Heart left ventricle (tissue), 16 donors: ENCODE measurements around the gene OLFM1. TPM values are rescaled to one million over a fixed set of nuclear protein-coding genes. Genes with fewer than 3 reads are reported as not detected.

ENCODE experiments used
- ATAC-seq, 4 donors: fragments of 200-7000 bp; cut with Tn5 transposase; one replicate each; pipeline ENCODE4 v1.9.1; 2020 to 2022; ENCODE audit warnings: moderate library complexity in 4 of 4, mild to moderate bottlenecking in 3 of 4, moderate number of reproducible peaks in 1 of 4
- DNase-seq, 5 donors: peaks; one replicate each; pipeline ENCODE4 v3.0.0-alpha.2; 2020
- H3K27ac ChIP-seq, 12 donors: fragments of 200-600 bp; sonication (generic) in 4 of 12; one replicate each; pipeline versions ENCODE4 v1.5.0 to v1.8.0; 2016 to 2022; ENCODE audit warnings: mild to moderate bottlenecking in 2 of 12
- H3K27me3 ChIP-seq, 9 donors: fragments of 200-600 bp; sonication (generic) in 2 of 9; one replicate each; pipeline versions ENCODE4 v1.5.1 to v1.8.0; 2016 to 2022; ENCODE audit warnings: mild to moderate bottlenecking in 3 of 9
- H3K36me3 ChIP-seq, 9 donors: fragments of 200-600 bp; sonication (generic) in 2 of 9; one replicate each; pipeline versions ENCODE4 v1.5.0 to v1.8.0; 2018 to 2022; ENCODE audit warnings: mild to moderate bottlenecking in 2 of 9
- H3K4me1 ChIP-seq, 12 donors: fragments of 200-600 bp; sonication (generic) in 4 of 12; one replicate each; pipeline versions ENCODE4 v1.5.0 to v1.8.0; 2016 to 2022; ENCODE audit warnings: mild to moderate bottlenecking in 3 of 12
- H3K4me3 ChIP-seq, 12 donors: fragments of 200-600 bp; sonication (generic) in 4 of 12; one replicate each; pipeline versions ENCODE4 v1.5.0 to v1.8.0; 2017 to 2022; ENCODE audit warnings: mild to moderate bottlenecking in 9 of 12, moderate library complexity in 4 of 12
- H3K9me3 ChIP-seq, 12 donors: fragments of 200-600 bp; sonication (generic) in 4 of 12; one replicate each; pipeline versions ENCODE4 v1.5.0 to v1.8.0; 2016 to 2022; ENCODE audit warnings: mild to moderate bottlenecking in 1 of 12
- CTCF ChIP-seq, 12 donors: fragments of 200-600 bp; sonication (generic) in 4 of 12; IDR thresholded peaks; one replicate each; pipeline versions ENCODE4 v1.5.0 to v1.8.0; 2018 to 2022; ENCODE audit warnings: antibody characterized with exemption in 12 of 12, mild to moderate bottlenecking in 5 of 12
- POLR2A ChIP-seq, 2 donors: fragments of 450-650 bp; IDR thresholded peaks; one replicate each; pipeline ENCODE4 v1.6.1; 2017; ENCODE audit warnings: antibody characterized with exemption in 2 of 2, mild to moderate bottlenecking in 2 of 2, moderate library complexity in 2 of 2
- WGBS, 4 donors: extraction: QIAGEN DNeasy Blood & Tissue Kit in 2 of 4; methylation state at CpG; one replicate each; pipeline versions ENCODE4 v1.1.5 to v1.1.7; 2013 to 2018; 5-methylcytosine and 5-hydroxymethylcytosine counted together
- intact Hi-C, 10 donors: fragments of 100-400 bp; cut with DNase I; formaldehyde crosslinking; loops; one replicate each; pipeline versions ENCODE4 v1.11.1 to v1.14.2; 2022
- polyA plus RNA-seq, 2 donors: library from polyadenylated mRNA; stranded (reverse); fragments of 200-250 nt; gene quantifications; one replicate each; pipeline ENCODE4 v1.2.3, GENCODE V29; 2013
- total RNA-seq, 9 donors: library from RNA; depleted of rRNA in 2 of 9; stranded (reverse); fragments of >200 nt in 2 of 9; fragmentation: NEBNext Ultra II Directional in 3 of 9; extraction: Animal tissue kit (Norgen Biotek cat#: 25700) in 3 of 9; gene quantifications; one replicate each; pipeline versions ENCODE4 v1.1.0 to v1.2.4, GENCODE V29; 2016 to 2023
- donor health status: ischemic (EF 13 %, LVEDD 7.1; RV severe dilation, severe dysfunction).
- donor health status: healthy with polysubstance abuse.
- donor health status: DM: no; HTN: yes; CAD: no.
- donor health status: DM: no; HTN: no; CAD: no.
- donor health status: ischemic (EF 25% LVEDD 6.9; RV normal size, moderate dysfunction).
- donor health status: ischemic (EF 25% LVEDD 5.7; RV mildly dilated, moderate dysfunction).
- donor health status: healthy.
- donor health status: DM: yes; HTN: yes; CAD: no.
- donor health status: ischemic (EF 35%, LVEDD 5.7; RV mildly dilated, moderate dysfunction).
- donor health status: nonischemic (EF 11% LVEDD 7.7; RV severe dilation, severe dysfunction).
- donor health status: DM: yes; HTN: yes; CAD: no.
- donor health status: PGD.
- donor health status: ischemic (EF 29% LVEDD 5.4; RV normal size, mild dysfunction).
- donor health status: nonischemic (EF 23%, LVEDD 6.1; RV moderate dilation, normal function).

The OLFM1 gene
- total and polyA plus RNA-seq, 11 donors, result 3.5 to 11.8 (median 8.1) TPM

GRCh38 chr9:135051316-135052038 lies 36.0 kb upstream of the OLFM1 start:
- no peaks in the 10 kb centered on the region for H3K9me3 ChIP-seq
- no peak for TF ChIP-seq CTCF (IDR thresholded peaks at IDR 0.05)
- TF ChIP-seq POLR2A (IDR thresholded peaks at IDR 0.05), result no peak
- DNase-seq, result no peak

GRCh38 chr9:135053133-135053532 lies 34.3 kb upstream of the OLFM1 start:
- no peaks in the 10 kb centered on the region for H3K4me1 ChIP-seq
- TF ChIP-seq POLR2A (IDR thresholded peaks at IDR 0.05), result no peak
- no peak overlapping the region for H3K27ac ChIP-seq
- DNase-seq (no peak), ATAC-seq (no peak)
- H3K9me3 ChIP-seq, result no peaks in the 10 kb centered on the region
- no peaks in the 10 kb centered on the region for H3K36me3 ChIP-seq
- peaks cover 0 to 52% (median 5%) of the 10 kb centered on the region in 9 donors for H3K27me3 ChIP-seq
- intact Hi-C loops, result no loop called here
- H3K4me3 ChIP-seq, result no peak overlapping the region
- 76 to 83% (median 82%) methylated on average over 5 of the region's 5 CpGs for WGBS, 4 donors

More at GRCh38 chr9:135051316-135052038, 36.0 kb upstream of the OLFM1 start:
- ATAC-seq, result no peak
- H3K4me1 ChIP-seq, result no peaks in the 10 kb centered on the region
- no peaks in the 10 kb centered on the region for H3K36me3 ChIP-seq
- no peak overlapping the region for H3K4me3 ChIP-seq
- peaks cover 0 to 44% (median 5%) of the 10 kb centered on the region in 9 donors for H3K27me3 ChIP-seq
- H3K27ac ChIP-seq, result no peak overlapping the region
- WGBS, 4 donors, result 86 to 91% (median 91%) methylated on average over 16 to 17 of the region's 17 CpGs
- intact Hi-C loops, result no loop called here

- Histone ChIP-seq H3K4me1 (no peaks in the 10 kb centered on the region), H3K27ac (no peak overlapping the region), H3K36me3 (no peaks in the 10 kb centered on the region), H3K4me3 (no peak overlapping the region), H3K9me3 (no peaks in the 10 kb centered on the region), H3K27me3 (peaks cover 0 to 42% (median 5%) of the 10 kb centered on the region in 9 donors)
- 88 to 93% (median 88%) methylated on average over 3 of the region's 3 CpGs for WGBS, 4 donors
- no peak for TF ChIP-seq CTCF (IDR thresholded peaks at IDR 0.05)
- TF ChIP-seq POLR2A (IDR thresholded peaks at IDR 0.05), result no peak
- ATAC-seq, result no peak
- no peak for DNase-seq
- intact Hi-C loops, result no loop called here
These were observed 32.3 kb upstream of the OLFM1 start for GRCh38 chr9:135055181-135055580.

GRCh38 chr9:135056541-135056940 lies 30.9 kb upstream of the OLFM1 start:
- TF ChIP-seq CTCF (IDR thresholded peaks at IDR 0.05), result no peak
- no peak for TF ChIP-seq POLR2A (IDR thresholded peaks at IDR 0.05)
- WGBS, 4 donors, result 59 to 76% (median 69%) methylated on average over 3 of the region's 3 CpGs
- Histone ChIP-seq H3K4me1 (no peaks in the 10 kb centered on the region), H3K27me3 (peaks cover 0 to 40% (median 5%) of the 10 kb centered on the region in 9 donors), H3K27ac (no peak overlapping the region), H3K9me3 (no peaks in the 10 kb centered on the region), H3K36me3 (no peaks in the 10 kb centered on the region), H3K4me3 (no peak overlapping the region)
- no peak for DNase-seq
- intact Hi-C loops, result no loop called here
- no peak for ATAC-seq
